HG03521 (cell line): ENCODE results near the gene ALPI.

Experiments
- ATAC-seq: cut with Tn5 transposase; IDR thresholded peaks from one replicate; pipeline ENCODE4 v1.9.1; 2021; ENCODE audit warnings: mild to moderate bottlenecking, moderate library complexity; ENCODE audit not compliant: unreplicated experiment

The ALPI gene

DNA sequence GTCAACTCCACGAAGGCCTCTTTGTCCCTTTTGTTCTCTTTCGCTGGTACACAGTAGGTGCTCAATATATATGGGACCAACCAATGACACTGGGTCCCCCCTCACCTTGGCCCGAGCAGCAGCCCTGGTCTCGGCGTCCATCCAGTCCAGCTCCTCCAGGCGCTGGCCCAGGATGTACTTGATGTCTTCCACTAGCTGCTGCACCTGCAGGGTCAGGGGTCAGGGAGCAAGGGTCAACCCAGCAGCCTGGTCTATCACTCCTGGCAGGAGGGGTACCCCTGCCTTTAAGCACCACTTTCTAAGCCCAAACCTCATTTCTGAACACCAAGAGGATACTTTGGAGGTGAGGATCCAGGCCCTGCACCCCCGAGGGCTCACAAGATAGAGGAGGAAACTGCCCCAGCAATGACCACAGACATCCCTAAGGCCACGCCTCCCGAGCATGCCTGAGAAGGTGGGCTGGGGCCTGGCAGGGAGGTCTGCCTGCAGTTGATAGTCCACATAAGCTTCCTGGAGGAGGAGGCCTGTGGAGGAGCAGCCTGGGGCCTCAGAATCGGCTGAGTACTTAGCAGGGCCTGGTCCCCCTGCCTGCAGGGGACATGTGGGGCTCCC, 27.5 kb downstream of the ALPI start:
- no peak for ATAC-seq

DNA sequence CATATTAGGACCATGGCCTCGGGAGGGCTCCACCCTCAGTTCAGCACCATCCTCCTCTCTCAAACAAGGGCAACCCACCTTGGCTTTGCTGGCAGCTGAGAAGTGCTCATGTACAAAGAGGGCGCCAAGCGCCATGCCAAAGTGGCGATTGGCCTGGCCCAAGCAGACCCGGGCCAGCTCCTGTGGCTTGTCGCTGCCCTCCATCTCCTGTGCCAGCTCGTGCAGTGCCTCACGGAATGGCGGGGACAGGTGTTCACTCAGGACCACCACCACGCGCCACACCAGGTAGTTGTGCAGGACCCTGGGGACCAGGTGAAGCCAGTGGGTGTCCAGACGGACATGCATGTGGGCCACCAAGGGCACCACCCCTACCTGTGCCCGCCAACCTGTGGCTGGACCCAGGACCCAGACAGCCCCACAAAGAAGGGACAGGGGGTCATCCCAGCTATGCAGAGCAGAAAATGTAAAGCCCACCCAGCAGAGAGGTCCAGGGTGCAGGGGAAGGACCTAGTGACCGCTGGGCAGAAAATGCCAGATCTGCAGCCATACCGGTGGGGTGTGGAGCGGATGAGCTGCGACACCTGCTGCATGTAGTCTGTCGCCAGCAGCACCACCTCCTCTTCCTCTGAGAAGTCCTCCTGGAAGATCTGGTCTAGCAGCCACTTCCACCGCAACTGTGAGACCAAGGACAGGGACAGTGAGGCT, 28.1 kb downstream of the ALPI start:
- ATAC-seq, result no peak

DNA sequence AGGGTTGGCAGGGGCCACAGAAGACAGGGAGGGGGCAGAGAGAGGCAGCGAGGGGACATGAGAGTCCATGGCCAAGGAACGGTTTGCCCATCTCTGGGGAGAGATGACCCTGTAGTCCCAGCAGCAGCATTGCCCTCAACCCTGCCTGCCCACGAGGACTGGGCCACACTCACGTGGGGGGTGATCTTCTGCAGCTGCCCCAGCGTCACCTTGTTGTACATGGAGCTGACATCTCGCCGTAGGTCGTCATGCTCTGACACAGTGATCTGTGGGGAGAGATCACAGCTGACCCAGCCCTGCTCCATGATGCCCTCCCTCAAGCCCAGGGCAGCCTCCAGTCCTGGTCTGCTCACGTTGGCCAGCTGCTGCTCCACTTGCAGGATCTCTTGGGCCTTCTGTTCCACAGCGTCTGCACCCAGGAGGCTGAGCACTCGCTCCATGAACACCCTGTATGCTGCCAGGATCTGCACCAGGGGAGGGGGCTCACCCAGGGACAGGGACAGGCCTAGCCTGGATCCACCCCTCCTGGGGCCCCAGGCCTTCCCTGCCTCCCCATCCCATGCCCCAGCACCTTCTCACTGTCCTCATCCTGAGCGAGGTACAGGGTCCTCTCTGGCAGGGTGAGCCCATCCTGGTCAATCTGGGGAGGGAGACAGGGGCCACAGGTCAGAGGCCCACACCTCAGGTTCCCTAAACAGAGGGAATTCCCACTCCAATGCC, 28.8 kb downstream of the ALPI start:
- ATAC-seq, result no peak

DNA sequence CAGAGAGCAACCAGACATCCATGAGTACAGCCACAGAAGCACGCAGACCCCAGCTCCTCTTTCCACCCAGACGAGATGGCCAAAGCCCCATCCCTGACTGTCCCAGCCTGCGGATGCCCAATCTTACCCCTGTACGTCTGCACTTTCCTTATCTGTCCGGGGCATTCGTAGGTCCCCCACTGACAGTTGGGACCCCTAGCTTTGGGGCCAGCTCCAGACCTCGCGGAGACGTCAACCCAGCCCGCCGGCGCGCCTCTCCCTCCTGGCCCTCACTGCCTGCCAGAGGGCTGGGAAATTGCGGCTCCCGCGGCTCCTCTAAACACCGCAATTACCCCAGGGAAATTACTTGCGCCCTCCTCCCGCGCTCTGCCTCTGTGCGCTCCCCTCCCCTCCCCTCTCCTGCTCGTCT, 29.4 kb downstream of the ALPI start:
- ATAC-seq, result no peak

DNA sequence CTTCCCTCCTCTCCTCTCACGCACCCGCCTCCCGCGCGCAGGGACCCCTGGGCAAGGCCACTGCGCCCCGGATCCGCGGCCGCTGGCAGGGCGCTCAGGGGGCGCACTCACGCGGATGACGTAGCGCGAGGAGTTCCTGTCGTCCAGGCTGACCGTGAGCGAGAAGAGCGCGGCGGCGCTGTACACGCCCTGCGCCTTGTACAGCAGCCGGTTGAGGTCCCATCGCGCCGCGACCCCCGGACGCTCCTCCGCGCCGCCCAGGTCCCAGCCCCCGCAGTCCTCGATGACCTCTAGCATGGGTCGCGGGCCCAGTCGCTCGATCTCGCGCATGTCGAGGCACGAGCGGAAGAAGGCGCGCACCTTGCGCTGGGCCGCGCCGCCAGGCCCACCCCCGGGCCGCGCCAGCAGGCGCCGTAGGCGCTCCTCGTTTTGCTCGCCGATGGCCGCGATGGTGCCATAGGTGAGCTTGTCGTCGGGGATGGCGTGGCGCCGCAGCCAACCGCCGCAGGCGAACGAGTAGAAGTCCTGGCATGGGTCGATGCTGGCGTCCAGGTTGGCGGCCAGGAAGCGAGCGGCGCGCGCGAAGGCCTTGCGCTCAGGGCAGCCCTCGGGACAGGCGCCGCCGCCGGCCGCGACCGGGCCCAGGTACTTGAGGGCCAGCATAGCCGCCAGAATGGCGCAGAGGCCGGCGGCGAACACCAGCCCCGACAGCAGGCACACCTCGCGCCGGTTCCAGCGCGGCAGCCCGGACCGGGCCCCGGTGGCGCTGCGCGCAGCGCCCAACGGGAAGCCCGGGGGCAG, 30.0 kb downstream of the ALPI start:
- ATAC-seq, result no peak

DNA sequence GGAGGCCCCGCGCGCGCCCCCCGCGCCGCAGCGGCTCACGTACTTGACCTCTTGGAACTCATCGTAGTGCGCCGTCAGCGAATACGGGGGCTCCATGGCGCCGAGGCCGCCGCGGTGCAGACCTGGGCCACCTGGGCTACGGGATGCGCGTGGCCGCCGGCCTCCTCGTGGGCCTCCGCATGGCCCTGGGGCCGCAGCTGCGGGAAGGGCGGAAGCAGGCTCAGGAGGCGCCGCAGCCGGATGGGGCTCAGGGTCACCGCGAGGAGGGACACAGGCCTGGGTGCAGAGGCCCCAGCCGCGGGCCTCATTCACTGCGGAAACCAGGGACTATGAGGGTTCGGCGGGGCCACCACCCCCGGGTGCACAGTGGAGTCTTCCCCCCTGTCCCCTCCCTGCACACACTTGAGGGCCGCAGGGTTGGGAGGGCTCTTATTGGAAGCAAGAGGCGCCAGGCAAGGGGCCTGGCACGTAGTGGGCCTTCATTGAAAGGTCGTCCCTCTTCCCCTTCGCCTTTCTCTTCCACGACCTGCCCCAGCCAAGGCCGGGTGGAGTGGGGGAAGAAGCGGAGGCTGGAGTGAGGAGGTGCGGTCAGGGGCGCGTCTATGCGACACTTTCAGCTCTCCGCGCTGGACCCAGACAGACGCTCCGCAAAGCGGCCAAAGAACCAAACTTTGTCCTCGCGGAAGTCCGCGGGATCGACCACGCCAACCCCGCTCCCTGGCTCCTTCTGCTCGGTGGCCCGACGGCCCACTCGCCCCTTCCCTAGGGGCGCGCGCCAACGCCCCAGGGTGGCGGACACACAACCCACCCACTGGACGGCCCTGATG, 30.8 kb downstream of the ALPI start:
- ATAC-seq, result no peak

DNA sequence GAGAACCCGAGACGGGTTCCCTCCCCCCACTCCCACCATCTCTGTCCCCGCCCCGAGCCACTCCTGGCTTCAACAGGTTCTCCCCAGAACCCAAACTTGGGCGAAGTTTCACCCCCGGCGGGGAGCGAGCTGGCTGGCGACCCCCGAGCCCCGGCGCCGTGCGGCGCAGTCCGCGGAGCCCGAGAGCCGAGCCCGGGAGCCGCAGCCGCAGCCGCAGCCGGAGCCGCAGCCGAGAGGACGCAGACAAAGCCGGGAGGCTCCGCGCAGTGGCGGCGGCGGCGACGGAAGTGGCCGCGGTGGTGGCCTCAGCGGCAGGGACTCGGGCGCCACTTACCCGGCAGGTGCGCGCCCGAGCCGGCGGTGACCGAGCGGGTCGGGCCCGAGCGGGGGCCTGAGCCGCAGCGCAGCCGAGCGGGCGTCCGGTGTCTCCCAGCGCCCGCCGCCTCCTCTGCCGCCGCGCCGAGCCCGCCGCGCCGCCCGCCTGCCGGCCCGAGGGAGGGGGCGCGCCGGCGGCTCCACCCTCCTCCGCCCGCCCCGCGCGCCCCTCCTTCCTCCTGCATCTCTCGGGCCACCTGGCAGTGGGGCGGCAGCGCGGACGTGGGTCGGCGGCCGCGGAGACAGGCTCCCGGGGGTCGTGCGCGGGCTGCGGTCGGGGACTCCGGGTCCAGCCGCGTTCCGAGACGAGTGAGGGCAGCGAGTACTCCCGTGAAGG, 31.6 kb downstream of the ALPI start, which contains the start of gene ECEL1:
TSS of gene ECEL1 (minus strand) at position 450 of the 712 bp plus-strand sequence. CDS start 1,181 bp downstream, outside the sequence.
- no peak for ATAC-seq

DNA sequence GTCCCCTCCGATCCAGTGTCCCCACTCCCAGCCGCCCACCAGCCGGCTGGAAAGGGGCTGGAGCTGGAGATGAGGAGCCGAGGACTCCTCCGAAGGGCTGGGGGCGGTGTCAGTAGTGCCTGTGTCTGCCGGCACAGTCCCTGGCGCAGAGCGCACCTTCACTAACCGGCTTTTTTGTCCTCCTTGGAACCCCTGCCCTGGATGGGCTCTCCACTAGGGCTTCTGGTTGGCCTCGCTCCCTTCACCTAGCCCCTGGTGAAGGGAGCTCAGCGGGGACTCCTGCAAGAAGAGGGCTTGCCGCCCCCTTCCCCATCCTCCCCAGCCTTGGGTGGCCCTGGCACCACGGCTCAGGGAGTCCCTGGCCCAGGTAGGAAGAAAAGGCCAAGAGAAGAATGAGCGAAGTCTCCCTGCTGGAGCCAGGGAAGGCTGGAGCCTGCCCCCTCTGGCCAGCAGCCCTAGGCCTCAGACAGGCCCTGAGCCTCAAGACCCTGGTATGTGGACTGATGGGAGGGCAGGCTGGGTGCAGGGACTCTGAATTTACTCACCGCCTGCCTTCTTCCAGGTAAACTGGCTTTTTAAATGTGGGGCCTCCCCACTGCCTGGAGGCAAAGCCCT, 32.3 kb downstream of the ALPI start:
- no peak for ATAC-seq

DNA sequence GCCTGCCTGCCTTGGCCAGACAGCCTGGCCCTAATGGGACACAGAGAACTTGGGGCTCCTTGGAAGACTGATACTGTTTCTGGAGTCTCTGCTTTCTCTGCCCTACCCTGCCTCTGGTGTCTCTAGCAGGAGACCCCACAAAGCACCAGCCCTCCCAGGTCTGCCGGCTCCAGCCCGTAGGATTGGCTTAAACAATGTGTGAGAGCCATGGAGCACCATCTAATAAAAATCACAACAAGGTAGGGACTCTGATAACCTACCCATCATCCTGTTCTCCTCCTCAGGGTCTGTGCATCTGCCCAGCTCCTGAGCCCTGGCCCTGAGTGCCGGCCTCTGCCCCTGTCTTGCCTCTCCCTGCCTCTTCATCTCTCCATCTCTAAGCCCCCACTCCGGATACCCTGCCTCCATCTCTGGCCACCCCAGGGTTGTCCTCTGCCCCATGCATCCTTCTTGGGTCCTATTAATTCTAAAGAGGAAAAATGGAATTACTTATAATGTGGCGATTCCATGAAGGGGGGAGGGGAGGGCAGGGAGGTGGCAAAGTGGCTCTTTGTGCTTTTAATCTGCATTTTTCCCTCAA, 32.9 kb downstream of the ALPI start:
- no peak for ATAC-seq

DNA sequence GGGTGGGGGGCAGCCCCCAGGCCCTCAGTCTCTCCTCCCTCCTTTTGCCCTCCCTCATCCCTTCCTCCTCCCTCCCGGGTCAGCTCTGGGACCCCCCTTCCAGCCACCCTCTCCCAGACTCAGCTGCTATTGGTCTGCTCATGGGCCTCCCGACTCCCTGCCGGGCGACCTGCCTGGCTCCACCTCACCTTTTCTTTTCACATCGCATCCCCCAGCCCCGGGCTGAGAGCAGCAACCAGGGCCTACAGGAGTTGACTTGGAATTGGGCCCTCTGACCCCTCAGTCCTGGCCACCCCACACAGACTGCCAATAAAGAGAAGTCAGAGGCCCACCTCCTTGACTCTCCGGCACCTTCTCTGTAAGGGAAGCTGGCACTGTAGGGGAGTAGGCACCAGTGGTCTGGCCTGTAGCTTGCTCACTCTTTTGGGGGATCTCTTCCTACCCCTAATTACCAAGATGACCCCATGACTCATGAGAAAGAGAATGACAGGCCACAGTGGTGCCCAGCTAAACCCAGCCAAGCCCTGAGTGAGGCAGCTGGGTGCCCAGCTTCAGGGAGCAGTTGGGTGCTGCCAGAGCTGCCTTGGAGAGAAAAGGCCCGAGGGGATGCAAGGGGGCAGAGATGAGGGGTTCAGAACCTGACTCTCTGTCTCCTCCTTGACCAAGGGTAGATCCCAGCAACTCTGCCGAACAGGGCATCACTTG, 33.7 kb downstream of the ALPI start:
- ATAC-seq, result no peak

DNA sequence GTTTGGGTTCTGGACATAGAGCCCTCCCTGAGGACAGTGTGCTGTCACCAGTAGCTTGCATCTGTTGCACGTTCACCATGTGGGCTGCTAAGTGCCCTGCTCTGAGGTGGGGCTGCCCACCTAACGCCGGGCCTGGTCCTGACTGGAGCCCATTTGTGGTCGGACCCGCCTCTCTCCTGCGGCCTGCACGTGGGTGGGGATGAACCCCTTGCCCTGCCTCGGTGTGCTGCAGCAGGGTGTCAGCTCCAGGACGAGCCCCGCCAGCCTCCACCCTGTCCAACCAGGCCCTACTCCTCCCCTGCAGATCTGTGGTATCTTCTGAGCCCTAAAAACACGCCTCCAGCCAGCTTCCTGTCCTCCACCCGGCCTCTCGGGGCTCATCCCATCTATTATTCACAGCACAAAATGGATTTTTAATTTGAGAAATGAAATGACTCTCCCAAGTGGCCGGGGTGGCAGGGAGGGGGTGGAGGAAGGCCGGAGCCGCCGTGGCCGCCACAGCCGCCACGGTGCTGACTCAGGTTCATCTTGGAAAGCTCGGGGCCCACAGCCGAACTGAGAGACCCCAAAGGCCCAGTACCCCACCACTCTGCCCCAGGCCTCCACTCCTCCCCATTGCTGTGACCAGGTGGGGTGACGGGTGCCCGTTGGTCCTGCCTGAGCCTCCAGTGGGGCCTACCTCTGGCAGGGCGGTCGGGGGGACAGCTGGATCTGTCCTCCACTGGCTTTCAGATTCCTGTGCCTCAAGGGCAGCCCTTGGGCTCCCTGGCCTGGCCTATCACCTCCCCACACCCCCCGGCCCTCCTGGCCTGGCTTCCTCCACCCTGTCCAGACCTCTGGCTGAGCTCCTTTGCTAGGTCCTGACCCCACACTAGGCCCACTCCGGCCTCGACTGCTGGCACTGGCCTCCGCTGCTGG, 34.5 kb downstream of the ALPI start:
- no peak for ATAC-seq

DNA sequence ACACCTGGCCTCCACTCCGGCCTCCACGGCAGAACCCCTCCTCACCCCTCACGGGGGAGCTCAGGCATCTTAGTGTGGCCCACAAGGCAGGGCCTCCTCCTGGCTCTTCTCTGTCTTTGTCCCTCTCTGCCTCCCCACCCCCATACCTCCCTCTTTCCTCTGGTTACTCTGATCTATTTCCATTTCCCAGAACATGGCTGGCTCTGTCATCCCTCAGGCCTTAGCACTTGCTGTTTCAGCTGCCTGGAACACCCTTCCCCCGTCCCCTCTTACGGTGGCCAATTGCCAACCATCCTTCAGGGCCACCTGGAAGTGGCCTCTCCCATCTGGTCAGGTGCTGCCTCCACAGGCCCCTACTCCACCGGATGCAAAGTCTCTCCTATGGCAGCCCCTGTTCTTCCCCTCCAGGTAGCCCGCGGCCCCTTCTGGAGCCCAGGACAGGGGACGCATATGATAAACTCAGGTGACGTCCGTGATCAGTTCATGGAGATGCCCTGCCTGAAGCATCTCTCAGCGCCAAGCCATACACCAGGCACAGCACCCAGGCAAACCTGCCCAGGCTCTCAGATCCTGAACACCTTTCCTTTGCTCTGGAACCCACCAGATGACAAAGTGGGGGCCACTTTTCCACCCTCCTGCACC, 35.3 kb downstream of the ALPI start:
- no peak for ATAC-seq

DNA sequence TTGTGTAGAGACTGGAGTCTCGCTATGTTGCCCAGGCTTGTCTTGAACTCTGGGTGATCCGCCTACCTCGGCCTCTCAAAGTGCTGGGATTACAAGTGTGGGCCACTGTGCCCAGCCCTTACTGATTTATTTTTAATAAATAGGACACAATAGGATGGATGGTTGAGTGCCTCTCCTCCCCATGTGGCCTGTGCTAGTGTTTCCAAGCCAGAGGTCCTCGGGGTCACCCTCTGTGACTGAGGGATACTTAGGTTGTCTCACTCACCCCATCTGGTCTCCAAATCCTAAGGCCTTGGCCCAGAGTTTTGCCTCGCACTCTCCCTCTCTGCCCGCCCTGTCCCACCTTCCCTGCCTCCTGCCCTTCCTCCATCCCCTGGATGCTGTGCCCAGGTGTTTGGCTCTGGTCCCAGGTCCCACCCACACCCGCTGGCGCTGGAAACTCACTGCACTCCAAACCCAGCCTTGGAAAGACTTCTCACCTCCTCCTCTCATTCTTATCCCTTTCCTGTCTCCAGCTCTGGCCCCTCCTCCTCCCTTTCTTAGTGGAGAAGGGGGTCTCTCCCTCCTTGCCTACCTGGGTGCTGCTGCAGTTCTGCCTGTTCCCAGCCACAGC, 36.4 kb downstream of the ALPI start:
- ATAC-seq, result no peak

DNA sequence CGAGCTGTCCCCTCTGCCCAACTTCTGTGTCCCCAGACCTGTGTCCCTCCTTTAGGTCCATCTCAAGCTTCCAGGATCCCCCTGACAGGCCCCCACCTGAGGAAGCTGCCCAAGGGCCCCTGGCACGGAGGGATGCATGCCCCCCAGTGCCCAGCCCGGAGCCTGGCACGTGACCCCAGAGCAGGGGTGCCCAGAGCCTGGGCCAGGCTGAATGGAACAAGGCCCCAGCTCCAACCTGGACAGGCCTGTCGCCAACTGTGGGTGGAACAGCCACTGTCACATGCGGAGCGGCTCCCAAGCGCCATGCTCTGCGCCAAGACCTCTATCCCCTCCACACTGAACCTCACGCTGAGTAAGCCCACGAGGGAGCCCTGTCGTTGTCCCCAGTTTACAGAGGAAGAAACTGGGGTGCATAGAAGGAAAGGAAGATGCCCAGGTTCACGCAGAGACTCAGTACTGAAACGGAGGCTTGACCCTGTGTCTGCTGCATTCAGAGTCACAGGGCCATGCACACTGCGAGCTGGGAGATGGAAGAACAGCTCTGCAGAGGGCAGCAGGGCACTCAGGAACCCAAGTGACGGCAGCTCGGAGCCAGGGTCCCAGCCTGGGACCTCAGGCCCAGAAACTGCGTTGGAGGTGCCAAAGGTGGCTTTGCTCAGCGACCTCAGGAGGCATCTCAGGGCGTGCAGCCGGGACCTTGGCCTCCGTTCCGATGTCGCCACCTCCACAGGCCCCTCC, 37.2 kb downstream of the ALPI start:
- no peak for ATAC-seq

DNA sequence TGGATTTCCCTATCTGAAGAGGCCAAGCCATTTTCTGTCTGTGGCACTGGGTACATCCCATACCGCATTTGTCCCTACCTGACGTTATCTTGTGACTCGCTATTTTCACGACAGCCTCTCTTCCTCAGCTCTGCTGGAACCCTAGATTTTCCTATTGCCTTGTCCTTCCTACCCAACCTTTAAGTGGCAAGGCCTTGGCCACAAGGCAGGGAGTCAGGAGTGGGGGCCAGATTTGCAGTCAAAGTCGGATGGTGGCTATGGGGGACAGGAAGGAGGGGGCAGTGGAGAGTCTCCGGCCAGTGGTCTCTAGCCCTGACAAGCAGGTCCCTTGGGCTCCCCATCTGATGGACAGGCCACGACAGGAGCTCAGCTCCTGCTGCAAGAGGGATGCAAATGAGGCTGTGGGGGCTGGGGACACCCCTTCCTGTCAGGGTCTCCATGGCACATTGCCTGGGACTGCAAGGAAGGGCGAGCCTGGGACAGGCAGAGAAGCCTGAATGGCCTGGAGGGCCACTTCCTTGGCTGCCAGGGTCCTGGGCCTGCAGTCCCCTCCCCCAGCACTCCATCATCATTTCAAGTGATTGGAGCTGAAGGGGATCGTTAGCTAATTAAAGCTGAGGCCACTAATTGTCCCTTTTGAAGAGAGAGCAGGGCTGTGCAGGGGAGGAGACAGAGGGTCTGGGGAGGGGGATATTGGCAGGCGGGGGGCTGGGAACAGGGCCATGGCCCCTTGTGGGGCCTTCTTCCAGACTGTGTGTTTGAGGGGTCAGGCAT, 37.9 kb downstream of the ALPI start:
- ATAC-seq, result no peak
